ENCODE measurements around the gene MRGPRX2.

Gene MRGPRX2

DNA sequence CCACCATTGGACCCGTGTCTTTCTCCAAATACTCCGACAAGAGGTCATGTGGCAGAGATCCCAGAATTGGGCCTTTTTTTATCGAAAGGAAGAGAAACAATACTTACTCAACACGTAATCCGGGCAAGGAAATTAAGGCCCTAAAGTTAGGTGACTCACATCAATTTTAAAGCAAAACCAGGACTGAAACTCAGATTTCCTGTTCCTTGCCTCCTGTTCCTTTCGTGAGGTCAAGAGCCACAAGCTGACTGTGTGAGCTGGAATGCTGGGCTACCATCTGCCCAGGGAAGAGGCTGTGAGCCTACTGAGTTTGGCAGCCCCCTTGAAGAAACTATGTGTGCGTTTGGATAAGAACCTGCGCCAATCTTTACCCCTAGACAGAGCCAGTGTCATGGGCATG is 27.1 kb upstream of the MRGPRX2 start:
- CTCF ChIA-PET = interaction anchor here (1.8 kb wide), 1 partner anchor 10 kb away, joined by 5 read pairs; no protein-coding TSS in a partner anchor
- no peaks in the 10 kb centered on the region for H3K9me3 Mint-ChIP-seq
- no peaks in the 10 kb centered on the region for H3K36me3 Mint-ChIP-seq
- H3K4me3 Mint-ChIP-seq = no peak overlapping the region
- H3K27me3 Mint-ChIP-seq = peaks cover 17% of the 10 kb centered on the region
- no peak overlapping the region for H3K27ac Mint-ChIP-seq
- no peak for DNase-seq
- no peaks in the 10 kb centered on the region for H3K4me1 Mint-ChIP-seq

DNA sequence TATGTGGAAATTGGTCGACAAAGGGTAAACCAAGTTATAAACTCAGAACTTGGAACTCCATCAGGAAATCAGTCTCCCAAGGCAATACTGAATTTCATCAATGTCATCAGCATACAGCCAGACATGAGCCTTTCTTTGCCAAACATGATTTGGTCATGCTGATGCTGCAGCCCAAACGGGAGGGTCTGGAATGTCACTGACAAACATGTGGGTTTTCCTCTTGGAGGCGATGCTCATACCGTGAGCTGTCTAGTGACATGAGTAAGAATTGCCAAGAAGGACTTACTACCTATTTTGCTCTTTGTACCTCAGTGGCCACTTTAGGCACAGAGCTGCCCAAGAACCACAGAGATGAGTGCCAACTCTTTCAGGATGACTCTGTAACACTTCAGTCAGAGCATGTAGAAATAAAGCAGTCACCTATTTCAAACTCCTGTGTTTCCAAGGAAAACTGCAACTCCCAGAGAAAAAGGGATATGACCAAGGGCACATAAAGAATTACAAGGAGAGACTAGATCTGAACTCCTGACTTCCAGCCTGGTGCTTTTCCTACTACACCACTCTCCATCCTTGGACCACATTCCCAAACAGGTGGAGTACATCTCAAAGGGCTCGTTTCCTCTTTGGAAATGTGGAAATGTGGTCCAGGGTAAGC is 24.3 kb upstream of the MRGPRX2 start:
- CTCF ChIA-PET = no interaction called here
- H3K4me1 Mint-ChIP-seq = no peaks in the 10 kb centered on the region
- no peaks in the 10 kb centered on the region for H3K9me3 Mint-ChIP-seq
- DNase-seq = no peak
- no peak overlapping the region for H3K4me3 Mint-ChIP-seq
- no peak overlapping the region for H3K27ac Mint-ChIP-seq
- H3K36me3 Mint-ChIP-seq = no peaks in the 10 kb centered on the region
- H3K27me3 Mint-ChIP-seq = peaks cover 13% of the 10 kb centered on the region

DNA sequence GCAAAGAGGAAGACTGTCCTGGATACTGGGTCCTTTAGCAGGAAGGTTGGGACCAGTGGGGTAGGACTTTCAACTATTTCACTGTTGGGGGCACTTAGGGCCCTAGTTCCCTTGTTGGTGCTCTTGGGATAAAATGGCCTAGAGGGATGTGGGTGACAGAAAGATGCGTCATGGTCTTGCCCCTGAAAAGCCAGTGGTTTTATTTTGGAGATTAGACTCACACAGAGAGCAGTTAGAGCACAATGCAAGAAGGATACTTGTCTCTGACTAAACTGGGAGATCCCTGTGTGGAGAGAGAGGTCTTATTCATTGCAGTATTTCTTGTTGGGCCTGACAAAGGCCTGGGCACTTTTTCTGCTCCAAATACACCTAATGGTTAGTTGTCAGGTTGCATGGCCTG is 22.6 kb upstream of the MRGPRX2 start:
- H3K4me1 Mint-ChIP-seq = no peaks in the 10 kb centered on the region
- no peaks in the 10 kb centered on the region for H3K36me3 Mint-ChIP-seq
- DNase-seq = no peak
- H3K27ac Mint-ChIP-seq = no peak overlapping the region
- no peaks in the 10 kb centered on the region for H3K9me3 Mint-ChIP-seq
- H3K4me3 Mint-ChIP-seq = no peak overlapping the region
- H3K27me3 Mint-ChIP-seq = peaks cover 20% of the 10 kb centered on the region
- CTCF ChIA-PET = no interaction called here

DNA sequence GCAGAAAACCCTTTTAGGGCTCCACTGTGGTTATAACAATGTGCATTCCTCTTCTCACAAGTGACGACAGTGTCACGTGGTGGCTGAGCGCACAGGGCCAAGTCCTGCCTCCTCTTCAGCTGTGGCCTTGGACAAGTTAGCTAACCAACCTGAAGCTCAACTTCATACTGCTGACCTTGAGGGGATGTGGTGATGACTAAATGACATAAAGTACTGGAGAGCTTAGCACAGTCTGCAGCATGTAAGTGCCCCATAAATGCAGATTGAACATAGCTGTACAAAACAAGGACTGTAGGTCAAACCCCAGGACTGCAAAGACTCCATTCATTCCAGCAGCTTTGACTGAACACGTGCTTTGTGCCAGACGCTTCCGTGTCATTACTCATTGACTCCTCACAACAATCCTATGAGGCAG is 20.1 kb upstream of the MRGPRX2 start:
- Mint-ChIP-seq H3K36me3 (no peaks in the 10 kb centered on the region), H3K4me3 (no peak overlapping the region), H3K9me3 (no peaks in the 10 kb centered on the region), H3K4me1 (no peaks in the 10 kb centered on the region), H3K27me3 (peaks cover 24% of the 10 kb centered on the region), H3K27ac (no peak overlapping the region)
- DNase-seq = no peak
- CTCF ChIA-PET = interaction anchor here (1.8 kb wide), 1 partner anchor 10 kb away, joined by 7 read pairs; no protein-coding TSS in a partner anchor

DNA sequence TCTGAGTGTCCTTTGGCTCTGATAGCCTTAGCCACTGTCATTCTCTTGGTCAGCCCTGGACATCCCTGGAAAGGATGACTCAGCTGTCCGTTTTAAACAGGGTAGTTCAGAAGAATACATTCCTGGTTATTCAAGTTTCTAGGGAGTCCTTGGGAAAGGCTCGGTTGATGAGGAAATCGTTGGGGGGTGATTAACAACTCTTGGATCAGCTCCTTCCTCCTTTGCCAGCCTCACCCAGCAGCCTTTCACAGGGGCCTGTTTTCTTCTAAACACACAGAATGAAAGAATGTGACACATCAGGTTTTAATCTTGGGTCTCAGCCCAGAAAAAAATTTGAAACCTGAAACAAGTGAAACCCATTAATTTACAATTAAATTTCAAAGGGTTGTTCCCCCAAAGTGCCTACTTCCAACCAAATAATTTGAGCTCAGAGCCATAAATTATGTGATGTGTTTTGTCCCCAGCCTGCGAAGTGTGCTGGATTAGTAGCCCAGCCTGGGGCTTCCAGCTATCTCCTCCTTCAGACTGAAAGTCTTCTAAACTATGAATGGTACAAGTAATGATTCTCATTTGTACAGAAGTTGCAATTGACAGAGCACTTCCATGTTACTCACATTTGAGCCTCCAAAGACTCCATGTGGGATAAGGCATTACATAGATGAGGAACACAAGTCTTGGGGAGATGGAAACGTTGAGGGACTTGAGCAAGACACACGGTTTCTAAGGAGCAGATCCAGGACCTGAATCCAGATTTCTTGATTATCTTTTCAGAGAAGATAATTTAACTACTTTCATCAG is 19.3 kb upstream of the MRGPRX2 start:
- H3K36me3 Mint-ChIP-seq = no peaks in the 10 kb centered on the region
- no peaks in the 10 kb centered on the region for H3K4me1 Mint-ChIP-seq
- CTCF ChIA-PET = interaction anchor here (1.8 kb wide), 1 partner anchor 9 kb away, joined by 7 read pairs; no protein-coding TSS in a partner anchor
- DNase-seq = no peak
- no peak overlapping the region for H3K4me3 Mint-ChIP-seq
- H3K27ac Mint-ChIP-seq = no peak overlapping the region
- peaks cover 24% of the 10 kb centered on the region for H3K27me3 Mint-ChIP-seq
- no peaks in the 10 kb centered on the region for H3K9me3 Mint-ChIP-seq

DNA sequence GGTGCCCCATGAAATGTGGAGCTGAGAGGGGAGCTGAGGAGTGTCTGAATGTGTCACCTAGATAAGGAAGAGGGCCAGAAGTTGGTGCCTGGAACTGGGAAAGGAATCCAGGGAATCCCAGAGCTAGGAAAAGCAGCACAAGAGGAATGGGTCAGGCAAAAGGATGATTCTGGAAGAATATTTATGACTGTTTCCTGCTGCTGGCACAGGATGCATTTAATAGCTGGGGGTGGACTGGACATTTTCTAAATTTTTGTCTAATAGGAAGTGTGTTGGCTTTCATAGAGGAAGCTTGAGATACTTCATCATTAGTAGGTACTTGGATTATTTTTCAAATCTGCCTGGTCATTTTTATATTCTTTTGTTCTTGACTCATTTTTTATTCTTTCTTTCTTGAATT is 17.4 kb upstream of the MRGPRX2 start:
- no peaks in the 10 kb centered on the region for H3K9me3 Mint-ChIP-seq
- no peak overlapping the region for H3K4me3 Mint-ChIP-seq
- no peak for DNase-seq
- no peaks in the 10 kb centered on the region for H3K36me3 Mint-ChIP-seq
- no peaks in the 10 kb centered on the region for H3K4me1 Mint-ChIP-seq
- peaks cover 22% of the 10 kb centered on the region for H3K27me3 Mint-ChIP-seq
- H3K27ac Mint-ChIP-seq = peak overlapping the region; percentile 38
- CTCF ChIA-PET = interaction anchor here (0.7 to 2.7 kb wide), 9 partner anchors 10 to 475 kb away, joined by 3 to 12 read pairs (median 5); partner anchors contain the start of genes MRGPRX2 and ZDHHC13

DNA sequence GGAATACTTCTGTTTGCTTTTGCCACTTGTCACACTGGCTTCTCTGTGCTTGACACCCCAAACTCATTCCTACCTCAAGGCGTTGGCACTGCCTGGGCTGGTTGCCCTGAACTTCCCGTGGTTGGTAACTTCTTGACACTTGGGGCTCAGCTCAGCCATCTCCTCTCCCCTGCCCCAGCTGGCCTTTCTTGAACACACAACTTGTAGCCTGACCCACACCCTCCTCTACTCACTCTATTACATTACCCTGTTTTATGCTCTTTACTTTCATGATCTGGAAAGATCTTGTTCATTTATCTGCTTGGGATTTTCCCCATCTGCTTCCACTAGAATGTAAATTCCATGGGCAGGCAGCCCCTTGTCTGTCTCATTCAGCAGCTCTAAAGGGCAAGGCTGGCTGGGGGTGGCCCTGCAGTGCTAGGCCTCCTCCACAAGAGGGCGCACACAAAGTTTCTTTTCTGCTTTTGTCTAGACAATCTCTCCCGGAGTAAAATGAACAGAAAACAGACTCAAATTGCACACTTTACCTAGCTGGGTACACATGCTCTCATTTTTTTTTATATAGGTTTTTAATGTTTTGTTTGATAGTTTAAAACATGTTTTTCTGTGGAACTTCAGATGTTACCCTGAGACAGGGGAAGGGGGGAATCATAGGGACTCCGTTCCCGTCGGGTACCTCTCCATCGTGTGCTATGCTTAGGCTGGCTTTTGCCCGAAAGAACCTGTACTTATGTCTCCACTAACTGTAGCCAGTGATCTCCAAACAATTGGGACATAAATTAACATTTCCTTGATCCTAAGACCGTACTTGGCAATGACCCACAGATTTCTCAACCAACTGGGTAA is 16.4 kb upstream of the MRGPRX2 start:
- peak; percentile 67 for DNase-seq
- Mint-ChIP-seq H3K27me3 (peaks cover 16% of the 10 kb centered on the region), H3K36me3 (no peaks in the 10 kb centered on the region), H3K9me3 (no peaks in the 10 kb centered on the region), H3K4me3 (no peak overlapping the region), H3K4me1 (no peaks in the 10 kb centered on the region), H3K27ac (no peak overlapping the region)
- CTCF ChIA-PET = interaction anchor here (0.7 to 2.7 kb wide), 15 partner anchors 9 to 489 kb away, joined by 3 to 12 read pairs (median 3); partner anchors contain the start of gene MRGPRX2

DNA sequence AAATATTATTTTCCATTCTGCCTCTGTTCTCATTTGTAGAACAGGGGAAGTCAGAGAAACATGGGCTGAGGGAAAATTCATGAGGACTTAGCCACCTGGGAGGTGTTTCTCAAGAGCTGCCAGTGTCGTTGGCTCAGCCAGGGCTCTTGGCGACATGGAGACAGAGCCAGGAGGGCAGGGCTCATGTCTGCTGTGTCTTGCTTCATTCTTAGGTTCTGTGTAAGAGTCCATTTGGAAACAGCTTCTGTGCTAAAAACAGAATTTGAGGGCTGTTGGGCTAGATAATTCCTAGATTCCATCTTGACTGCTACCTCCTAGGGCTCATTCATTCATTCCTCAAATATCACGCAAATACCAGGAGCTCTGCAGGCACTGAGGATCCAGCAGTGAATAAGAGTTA is 15.1 kb upstream of the MRGPRX2 start:
- H3K4me3 Mint-ChIP-seq = no peak overlapping the region
- H3K27me3 Mint-ChIP-seq = peaks cover 16% of the 10 kb centered on the region
- CTCF ChIA-PET = interaction anchor here (0.7 to 2.7 kb wide), 6 partner anchors 47 to 477 kb away, joined by 3 to 10 read pairs (median 3); no protein-coding TSS in a partner anchor
- H3K36me3 Mint-ChIP-seq = no peaks in the 10 kb centered on the region
- H3K9me3 Mint-ChIP-seq = no peaks in the 10 kb centered on the region
- no peak for DNase-seq
- no peak overlapping the region for H3K27ac Mint-ChIP-seq
- H3K4me1 Mint-ChIP-seq = peaks cover 4% of the 10 kb centered on the region

DNA sequence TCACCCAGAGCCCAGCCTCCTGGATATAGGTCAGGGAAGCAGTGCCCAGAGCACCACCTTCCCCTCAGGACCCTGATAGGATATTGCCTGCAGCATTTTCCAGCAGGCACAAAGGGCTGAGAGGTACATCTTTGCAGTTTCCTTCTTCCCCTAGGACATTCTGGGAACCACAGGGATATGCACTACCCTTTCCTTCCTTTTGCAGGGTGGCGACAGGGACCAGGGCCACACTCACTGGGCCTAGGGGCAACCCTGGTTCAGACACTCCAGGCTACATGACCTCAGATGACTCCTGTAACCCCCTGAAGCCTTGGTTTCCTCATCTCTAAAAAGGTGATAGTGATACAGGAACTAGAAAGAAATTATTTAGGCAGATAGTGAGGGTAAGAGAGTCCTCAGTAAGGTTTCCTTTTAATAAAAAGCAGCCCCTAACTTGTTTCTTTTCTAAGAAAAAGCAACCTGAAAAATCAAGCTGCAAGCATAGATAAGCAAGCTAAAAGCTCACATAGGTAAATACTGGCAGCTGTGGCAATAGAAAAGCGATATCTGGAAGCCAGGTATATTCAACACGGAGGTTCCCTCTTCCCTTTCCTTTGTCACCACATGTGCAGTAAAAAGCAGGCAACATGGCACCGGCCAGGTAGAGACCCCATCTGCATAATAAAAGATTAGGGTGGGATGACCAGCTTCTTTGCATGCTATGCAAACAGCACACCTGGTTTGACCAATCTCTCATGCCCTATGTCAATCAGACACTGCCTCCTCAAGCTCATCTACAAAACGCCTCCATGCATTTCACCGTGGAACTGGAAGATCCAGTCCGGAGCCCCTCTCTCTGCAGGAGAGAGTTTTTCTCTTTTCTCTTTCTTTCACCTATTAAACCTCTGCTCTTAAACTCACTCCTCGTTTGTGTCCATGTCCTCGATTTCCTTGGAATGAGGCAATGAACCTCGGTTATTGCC is 13.2 kb upstream of the MRGPRX2 start:
- no peak overlapping the region for H3K27ac Mint-ChIP-seq
- H3K27me3 Mint-ChIP-seq = peaks cover 13% of the 10 kb centered on the region
- H3K4me1 Mint-ChIP-seq = peaks cover 4% of the 10 kb centered on the region
- no peak for DNase-seq
- H3K36me3 Mint-ChIP-seq = no peaks in the 10 kb centered on the region
- CTCF ChIA-PET = interaction anchor here (1.2 to 2.4 kb wide), 5 partner anchors 88 to 482 kb away, joined by 3 to 10 read pairs (median 4); no protein-coding TSS in a partner anchor
- H3K4me3 Mint-ChIP-seq = no peak overlapping the region
- H3K9me3 Mint-ChIP-seq = peaks cover 6% of the 10 kb centered on the region

DNA sequence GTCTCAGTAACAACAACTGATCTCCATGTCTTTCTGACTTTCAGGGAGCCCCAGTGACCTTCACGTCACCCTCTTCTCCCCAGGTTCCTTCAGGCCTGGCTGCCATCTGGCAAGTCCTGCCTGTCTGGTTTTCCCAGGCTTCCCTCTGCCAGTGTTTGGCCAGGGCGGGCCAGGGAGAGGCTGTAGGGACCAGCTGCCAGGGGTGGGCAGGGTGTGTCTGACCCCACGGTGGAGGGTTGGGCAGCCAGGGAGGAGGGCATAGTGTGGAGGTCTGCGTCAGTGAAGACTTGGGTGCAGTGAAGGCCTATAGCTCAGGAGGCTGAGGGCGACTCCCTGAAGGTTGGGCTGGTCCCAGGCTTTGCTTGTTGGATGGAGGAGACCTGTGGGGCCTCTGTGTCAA is 11.9 kb upstream of the MRGPRX2 start:
- no peak for DNase-seq
- Mint-ChIP-seq H3K9me3 (peaks cover 6% of the 10 kb centered on the region), H3K27ac (no peak overlapping the region), H3K4me3 (no peak overlapping the region), H3K36me3 (no peaks in the 10 kb centered on the region), H3K4me1 (peaks cover 4% of the 10 kb centered on the region), H3K27me3 (peaks cover 9% of the 10 kb centered on the region)
- CTCF ChIA-PET = interaction anchor here (1.0 to 2.4 kb wide), 4 partner anchors 89 to 483 kb away, joined by 3 to 7 read pairs (median 4); no protein-coding TSS in a partner anchor

DNA sequence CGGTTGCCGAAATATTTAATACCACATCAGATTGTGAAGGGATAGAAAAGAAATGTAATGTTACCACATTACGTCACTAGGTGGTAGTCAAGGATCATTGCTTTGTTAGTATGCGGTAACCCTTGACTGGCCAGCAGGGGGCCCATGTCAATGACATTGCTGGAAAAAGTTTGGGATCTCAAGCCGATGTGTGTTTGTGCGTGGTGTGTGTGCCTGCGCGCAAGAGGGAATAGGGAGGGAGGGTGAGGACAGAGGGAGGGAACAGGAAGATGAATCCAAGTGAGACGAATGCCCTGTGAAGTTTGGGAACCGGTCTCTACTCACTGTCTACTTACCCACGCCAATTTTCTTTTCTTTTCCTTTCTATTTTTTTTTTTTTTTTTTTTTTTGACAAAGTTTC is 10.7 kb upstream of the MRGPRX2 start:
- CTCF ChIA-PET = interaction anchor here (0.6 to 1.9 kb wide), 24 partner anchors 9 to 634 kb away, joined by 3 to 17 read pairs (median 4); partner anchors contain the start of gene MRGPRX2
- Mint-ChIP-seq H3K4me3 (no peak overlapping the region), H3K27ac (no peak overlapping the region)

DNA sequence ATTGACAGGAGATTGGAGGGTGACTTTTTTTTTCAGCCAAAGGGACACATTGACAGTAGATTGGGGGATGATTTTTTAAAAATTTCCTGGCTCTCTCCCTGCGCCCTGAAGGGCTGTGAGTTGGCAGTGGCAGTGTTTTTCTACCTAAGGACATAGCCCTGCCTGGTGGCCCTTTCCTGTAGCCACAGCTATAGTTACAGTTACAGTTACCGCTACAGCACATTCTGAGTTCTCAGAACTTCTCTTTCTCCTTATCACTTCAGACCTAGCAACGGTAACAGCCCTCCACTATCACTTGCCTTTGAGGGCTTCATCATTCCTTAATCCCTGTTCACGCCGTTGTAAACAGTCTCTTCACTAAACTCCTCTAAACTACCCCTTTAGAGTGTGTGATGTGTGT is 684 bp downstream of the MRGPRX2 start:
- DNase-seq = no peak
- Mint-ChIP-seq H3K36me3 (no peaks in the 10 kb centered on the region), H3K27ac (no peak overlapping the region), H3K4me1 (peaks cover 16% of the 10 kb centered on the region), H3K27me3 (peaks cover 11% of the 10 kb centered on the region), H3K4me3 (no peak overlapping the region), H3K9me3 (no peaks in the 10 kb centered on the region)
- CTCF ChIA-PET = interaction anchor here (1.7 to 3.0 kb wide), 3 partner anchors 11 to 17 kb away, joined by 7 to 17 read pairs (median 12); no protein-coding TSS in a partner anchor

More for the DNA sequence above, 10.7 kb upstream of the MRGPRX2 start:
- Mint-ChIP-seq H3K9me3 (peaks cover 6% of the 10 kb centered on the region), H3K27me3 (peaks cover 9% of the 10 kb centered on the region), H3K36me3 (no peaks in the 10 kb centered on the region), H3K4me1 (peaks cover 4% of the 10 kb centered on the region)
- DNase-seq = peak; percentile 66

DNA sequence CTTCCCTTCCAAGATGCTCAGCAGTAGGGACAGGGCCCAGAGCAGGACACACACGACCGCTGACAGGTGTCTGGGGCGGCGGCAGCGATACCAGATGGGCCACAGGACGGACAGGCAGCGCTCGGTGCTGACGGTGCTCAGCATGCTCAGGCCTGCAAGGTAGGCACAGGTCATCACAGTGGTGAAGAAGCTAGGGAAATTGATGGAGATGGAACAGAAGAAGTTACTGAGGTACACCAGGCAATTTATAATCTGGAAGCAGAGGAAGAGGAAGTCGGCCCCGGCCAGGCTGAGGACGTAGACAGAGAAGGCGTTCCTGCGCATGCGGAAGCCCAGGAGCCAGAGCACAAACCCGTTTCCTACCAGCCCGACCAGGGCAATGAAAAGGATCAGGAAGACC is 4.6 kb downstream of the MRGPRX2 start:
- Mint-ChIP-seq H3K9me3 (no peaks in the 10 kb centered on the region), H3K27me3 (peaks cover 9% of the 10 kb centered on the region), H3K27ac (peak overlapping the region; percentile 20), H3K4me3 (no peak overlapping the region), H3K4me1 (peaks cover 8% of the 10 kb centered on the region), H3K36me3 (no peaks in the 10 kb centered on the region)
- CTCF ChIA-PET = no interaction called here
- DNase-seq = no peak
